Heart left ventricle (tissue), 16 donors: Measurements from ENCODE around the gene PHLPP1. TPM values are rescaled to one million over a fixed set of nuclear protein-coding genes. Genes with fewer than 3 reads are reported as not detected.

Source experiments
- ATAC-seq, 4 donors: fragments of 200-7000 bp; cut with Tn5 transposase; one replicate each; pipeline ENCODE4 v1.9.1; 2020 to 2022; ENCODE audit warnings: moderate library complexity in 4 of 4, mild to moderate bottlenecking in 3 of 4, moderate number of reproducible peaks in 1 of 4
- DNase-seq, 5 donors: peaks; one replicate each; pipeline ENCODE4 v3.0.0-alpha.2; 2020
- H3K27ac ChIP-seq, 12 donors: fragments of 200-600 bp; sonication (generic) in 4 of 12; one replicate each; pipeline versions ENCODE4 v1.5.0 to v1.8.0; 2016 to 2022; ENCODE audit warnings: mild to moderate bottlenecking in 2 of 12
- H3K27me3 ChIP-seq, 9 donors: fragments of 200-600 bp; sonication (generic) in 2 of 9; one replicate each; pipeline versions ENCODE4 v1.5.1 to v1.8.0; 2016 to 2022; ENCODE audit warnings: mild to moderate bottlenecking in 3 of 9
- H3K36me3 ChIP-seq, 9 donors: fragments of 200-600 bp; sonication (generic) in 2 of 9; one replicate each; pipeline versions ENCODE4 v1.5.0 to v1.8.0; 2018 to 2022; ENCODE audit warnings: mild to moderate bottlenecking in 2 of 9
- H3K4me1 ChIP-seq, 12 donors: fragments of 200-600 bp; sonication (generic) in 4 of 12; one replicate each; pipeline versions ENCODE4 v1.5.0 to v1.8.0; 2016 to 2022; ENCODE audit warnings: mild to moderate bottlenecking in 3 of 12
- H3K4me3 ChIP-seq, 12 donors: fragments of 200-600 bp; sonication (generic) in 4 of 12; one replicate each; pipeline versions ENCODE4 v1.5.0 to v1.8.0; 2017 to 2022; ENCODE audit warnings: mild to moderate bottlenecking in 9 of 12, moderate library complexity in 4 of 12
- H3K9me3 ChIP-seq, 12 donors: fragments of 200-600 bp; sonication (generic) in 4 of 12; one replicate each; pipeline versions ENCODE4 v1.5.0 to v1.8.0; 2016 to 2022; ENCODE audit warnings: mild to moderate bottlenecking in 1 of 12
- POLR2A ChIP-seq, 2 donors: fragments of 450-650 bp; IDR thresholded peaks; one replicate each; pipeline ENCODE4 v1.6.1; 2017; ENCODE audit warnings: antibody characterized with exemption in 2 of 2, mild to moderate bottlenecking in 2 of 2, moderate library complexity in 2 of 2
- WGBS, 4 donors: extraction: QIAGEN DNeasy Blood & Tissue Kit in 2 of 4; methylation state at CpG; one replicate each; pipeline versions ENCODE4 v1.1.5 to v1.1.7; 2013 to 2018; 5-methylcytosine and 5-hydroxymethylcytosine counted together
- intact Hi-C, 10 donors: fragments of 100-400 bp; cut with DNase I; formaldehyde crosslinking; loops; one replicate each; pipeline versions ENCODE4 v1.11.1 to v1.14.2; 2022
- long read RNA-seq, 3 donors: library from polyadenylated mRNA; unstranded; transcript quantifications; one replicate each; pipeline ENCODE4 v2.0.0, GENCODE V29; 2020 to 2021
- polyA plus RNA-seq, 2 donors: library from polyadenylated mRNA; stranded (reverse); fragments of 200-250 nt; gene quantifications; one replicate each; pipeline ENCODE4 v1.2.3, GENCODE V29; 2013
- total RNA-seq, 9 donors: library from RNA; depleted of rRNA in 2 of 9; stranded (reverse); fragments of >200 nt in 2 of 9; fragmentation: NEBNext Ultra II Directional in 3 of 9; extraction: Animal tissue kit (Norgen Biotek cat#: 25700) in 3 of 9; gene quantifications; one replicate each; pipeline versions ENCODE4 v1.1.0 to v1.2.4, GENCODE V29; 2016 to 2023
- TF ChIP-seq, protein P1 (sequence below), 12 donors: fragments of 200-600 bp; sonication (generic) in 4 of 12; IDR thresholded peaks; one replicate each; pipeline versions ENCODE4 v1.5.0 to v1.8.0; 2018 to 2022; ENCODE audit warnings: antibody characterized with exemption in 12 of 12, mild to moderate bottlenecking in 5 of 12
- donor health status: ischemic (EF 13 %, LVEDD 7.1; RV severe dilation, severe dysfunction).
- donor health status: healthy with polysubstance abuse.
- donor health status: DM: no; HTN: yes; CAD: no.
- donor health status: DM: no; HTN: no; CAD: no.
- donor health status: ischemic (EF 25% LVEDD 6.9; RV normal size, moderate dysfunction).
- donor health status: ischemic (EF 25% LVEDD 5.7; RV mildly dilated, moderate dysfunction).
- donor health status: healthy.
- donor health status: DM: yes; HTN: yes; CAD: no.
- donor health status: ischemic (EF 35%, LVEDD 5.7; RV mildly dilated, moderate dysfunction).
- donor health status: nonischemic (EF 11% LVEDD 7.7; RV severe dilation, severe dysfunction).
- donor health status: DM: yes; HTN: yes; CAD: no.
- donor health status: PGD.
- donor health status: ischemic (EF 29% LVEDD 5.4; RV normal size, mild dysfunction).
- donor health status: nonischemic (EF 23%, LVEDD 6.1; RV moderate dilation, normal function).

PHLPP1 gene
- total RNA-seq (10 to 100 TPM in 1 of 9 donors, 1 to 10 TPM in 8; 4.9 to 11.1 (median 6.3) TPM), polyA plus RNA-seq (1 to 10 TPM; 1.7 to 2.6 TPM)
- long read RNA-seq, donor 1, full-length matches to known transcripts = 1 of 4 reads
- long read RNA-seq, donor 1, partial matches to known transcripts = 2 of 4 reads
- long read RNA-seq, donor 1, other reads (novel, unspliced or antisense) = 1 of 4 reads
- long read RNA-seq, donor 2, partial matches to known transcripts = 1 of 1 reads
- long read RNA-seq, donor 2, other reads (novel, unspliced or antisense) = 0 of 1 reads
- long read RNA-seq, donor 3, partial matches to known transcripts = 5 of 6 reads
- long read RNA-seq, donor 3, other reads (novel, unspliced or antisense) = 1 of 6 reads

DNA sequence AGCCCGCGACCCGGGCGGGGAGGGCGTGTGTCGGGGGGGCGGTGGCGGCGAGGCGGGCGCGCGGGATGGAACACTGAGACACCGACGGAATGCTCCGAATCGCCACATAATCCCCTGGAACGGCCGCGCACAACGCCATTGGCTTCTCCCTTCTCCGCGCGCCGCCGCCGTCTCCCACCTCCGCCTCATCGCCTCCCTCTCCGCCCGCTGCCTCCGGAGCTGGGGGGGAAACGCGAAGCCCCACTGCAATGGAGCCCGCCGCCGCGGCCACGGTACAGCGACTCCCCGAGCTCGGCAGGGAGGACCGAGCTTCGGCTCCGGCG is at the start of gene PHLPP1:
Gene PHLPP1, plus strand, starts transcription at position 106 of the 323 bp plus-strand sequence. Its CDS starts 143 bp downstream, at position 249.
- intact Hi-C loops = loop anchor here (2.0 to 10.0 kb wide), 20 partner anchors 82 to 709 kb away; partner anchors contain the start of genes ZCCHC2 (in 3 of the 10), PIGN (in 2 of the 10), RELCH (in 2 of the 10) and VPS4B (in 2 of the 10)
- H3K4me1 ChIP-seq = peaks cover 0 to 39% (median 19%) of the 10 kb centered on the region in 12 donors
- no peak for ATAC-seq

DNA sequence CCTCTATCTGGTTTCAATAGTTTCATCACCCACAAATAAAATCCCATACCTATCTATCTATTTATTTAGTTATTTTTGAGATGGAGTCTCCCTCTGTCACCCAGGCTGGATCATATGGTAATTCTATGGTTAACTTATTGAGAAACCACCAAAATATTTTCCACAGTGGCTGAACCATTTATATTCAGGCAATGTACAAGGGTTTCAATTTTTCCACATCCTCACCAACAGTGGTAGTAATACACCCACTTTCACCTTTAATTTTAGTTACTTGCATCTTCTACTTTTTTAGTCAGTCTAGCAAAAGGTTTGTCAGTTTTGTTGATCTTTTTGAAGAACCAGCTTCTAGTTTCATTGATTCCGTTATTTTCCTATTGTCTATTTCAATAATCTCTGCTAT is 46.1 kb upstream of the PHLPP1 start:
- intact Hi-C loops = no loop called here
- WGBS, 4 donors = 94 to 98% (median 96%) methylated on average over 1 of the region's 1 CpG
- H3K4me3 ChIP-seq = no peak overlapping the region
- TF ChIP-seq, protein P1, sequence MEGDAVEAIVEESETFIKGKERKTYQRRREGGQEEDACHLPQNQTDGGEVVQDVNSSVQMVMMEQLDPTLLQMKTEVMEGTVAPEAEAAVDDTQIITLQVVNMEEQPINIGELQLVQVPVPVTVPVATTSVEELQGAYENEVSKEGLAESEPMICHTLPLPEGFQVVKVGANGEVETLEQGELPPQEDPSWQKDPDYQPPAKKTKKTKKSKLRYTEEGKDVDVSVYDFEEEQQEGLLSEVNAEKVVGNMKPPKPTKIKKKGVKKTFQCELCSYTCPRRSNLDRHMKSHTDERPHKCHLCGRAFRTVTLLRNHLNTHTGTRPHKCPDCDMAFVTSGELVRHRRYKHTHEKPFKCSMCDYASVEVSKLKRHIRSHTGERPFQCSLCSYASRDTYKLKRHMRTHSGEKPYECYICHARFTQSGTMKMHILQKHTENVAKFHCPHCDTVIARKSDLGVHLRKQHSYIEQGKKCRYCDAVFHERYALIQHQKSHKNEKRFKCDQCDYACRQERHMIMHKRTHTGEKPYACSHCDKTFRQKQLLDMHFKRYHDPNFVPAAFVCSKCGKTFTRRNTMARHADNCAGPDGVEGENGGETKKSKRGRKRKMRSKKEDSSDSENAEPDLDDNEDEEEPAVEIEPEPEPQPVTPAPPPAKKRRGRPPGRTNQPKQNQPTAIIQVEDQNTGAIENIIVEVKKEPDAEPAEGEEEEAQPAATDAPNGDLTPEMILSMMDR (IDR thresholded peaks at IDR 0.05) = no peak
- TF ChIP-seq POLR2A (IDR thresholded peaks at IDR 0.05) = no peak
- no peak for DNase-seq
- H3K9me3 ChIP-seq = peaks cover 0 to 34% (median 7%) of the 10 kb centered on the region in 12 donors
- no peak overlapping the region for H3K27ac ChIP-seq
- H3K27me3 ChIP-seq = no peaks in the 10 kb centered on the region
- no peak for ATAC-seq
- H3K36me3 ChIP-seq = no peaks in the 10 kb centered on the region
- peaks cover 0 to under 1% (median 0%) of the 10 kb centered on the region in 12 donors for H3K4me1 ChIP-seq

More for the DNA sequence above, at the start of gene PHLPP1:
- TF ChIP-seq POLR2A (IDR thresholded peaks at IDR 0.05) = peak in 1 of 2 donors; percentile 86
- TF ChIP-seq, protein P1 (IDR thresholded peaks at IDR 0.05) = no peak
- Histone ChIP-seq H3K36me3 (no peaks in the 10 kb centered on the region), H3K9me3 (no peaks in the 10 kb centered on the region), H3K27me3 (no peaks in the 10 kb centered on the region), H3K4me3 (peak within 1 kb of the TSS; percentile 56 to 88 (median 76)), H3K27ac (peak within 1 kb of the TSS; percentile 66 to 98 (median 91))
- WGBS, 4 donors = 0 to 1% (median 0%) methylated on average over 24 to 46 of the region's 46 CpGs; no CpG with 5 or more reads in 1 of the 4 donors
- DNase-seq = no peak

DNA sequence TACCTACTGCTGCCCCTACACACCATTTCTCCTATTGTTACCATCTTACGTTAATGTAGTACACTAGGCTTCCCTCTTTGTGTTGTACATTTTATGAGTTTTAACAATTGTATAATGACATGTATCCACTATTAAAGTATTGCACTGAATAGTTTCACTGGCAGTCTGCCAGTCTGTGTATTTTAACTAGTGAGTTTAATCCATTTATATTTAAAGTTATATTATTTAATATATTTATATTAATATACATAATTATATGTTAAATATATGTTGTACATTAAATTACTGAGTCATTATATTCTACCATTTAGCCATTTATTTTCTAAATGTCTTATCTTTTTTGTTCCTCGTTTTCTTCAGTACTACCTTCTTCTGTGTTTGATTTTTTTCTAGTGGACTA is 44.8 kb upstream of the PHLPP1 start:
- DNase-seq (no peak), ATAC-seq (no peak)
- TF ChIP-seq, protein P1 (IDR thresholded peaks at IDR 0.05) = no peak
- TF ChIP-seq POLR2A (IDR thresholded peaks at IDR 0.05) = no peak
- intact Hi-C loops = loop anchor here in 1 of 10 donors (5.0 kb wide), 1 partner anchor 58 kb away; no protein-coding TSS in a partner anchor
- peaks cover 0 to 34% (median 7%) of the 10 kb centered on the region in 12 donors for H3K9me3 ChIP-seq
- H3K4me3 ChIP-seq = no peak overlapping the region
- H3K27me3 ChIP-seq = no peaks in the 10 kb centered on the region
- no peaks in the 10 kb centered on the region for H3K36me3 ChIP-seq
- H3K4me1 ChIP-seq = no peaks in the 10 kb centered on the region
- H3K27ac ChIP-seq = no peak overlapping the region
- WGBS, 4 donors = 90 to 96% (median 95%) methylated on average over 2 of the region's 2 CpGs

DNA sequence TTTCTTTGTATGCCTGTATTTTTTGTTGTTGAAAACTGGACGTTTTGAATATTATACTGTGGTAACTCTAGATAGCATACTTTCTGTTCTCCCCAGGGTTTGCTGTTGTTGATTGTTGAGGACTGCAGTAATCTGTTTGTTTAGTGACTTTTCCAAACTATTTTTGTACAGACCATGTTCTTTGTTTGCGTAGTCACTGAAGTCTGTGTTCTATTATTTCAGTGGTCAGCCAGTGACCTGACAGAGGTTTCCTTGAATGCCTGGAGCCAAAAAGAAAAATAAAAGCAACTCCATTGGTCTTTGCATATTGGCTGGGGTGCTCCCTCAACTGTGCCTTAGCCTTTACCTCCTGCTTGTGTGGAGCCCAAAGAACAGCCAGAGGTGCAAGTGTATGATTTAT is 42.7 kb upstream of the PHLPP1 start:
- Histone ChIP-seq H3K9me3 (peaks cover 0 to 34% (median 7%) of the 10 kb centered on the region in 12 donors), H3K36me3 (no peaks in the 10 kb centered on the region), H3K4me3 (no peak overlapping the region), H3K4me1 (no peaks in the 10 kb centered on the region), H3K27ac (no peak overlapping the region), H3K27me3 (no peaks in the 10 kb centered on the region)
- intact Hi-C loops = loop anchor here in 1 of 10 donors (5.0 kb wide), 1 partner anchor 60 kb away; no protein-coding TSS in a partner anchor
- WGBS, 4 donors = 51 to 70% (median 55%) methylated on average over 2 of the region's 2 CpGs
- TF ChIP-seq, protein P1 (IDR thresholded peaks at IDR 0.05) = no peak
- TF ChIP-seq POLR2A (IDR thresholded peaks at IDR 0.05) = no peak
- no peak for DNase-seq
- ATAC-seq = no peak
